COLO668 (cell line): Measurements from ENCODE around the gene PREX1.

Source experiments
- DNase-seq: peaks from one replicate; lab custom pipeline; 2025; ENCODE audit not compliant: unreplicated experiment; lab: John Stamatoyannopoulos, UW

PREX1 gene

GRCh38 chr20:48706116-48706656, 121.6 kb downstream of the PREX1 start:
- no peak for DNase-seq

- no peak for DNase-seq
These were observed 122.3 kb downstream of the PREX1 start for GRCh38 chr20:48705240-48706115.

GRCh38 chr20:48704761-48705160, 123.0 kb downstream of the PREX1 start:
- DNase-seq, result no peak

DNA sequence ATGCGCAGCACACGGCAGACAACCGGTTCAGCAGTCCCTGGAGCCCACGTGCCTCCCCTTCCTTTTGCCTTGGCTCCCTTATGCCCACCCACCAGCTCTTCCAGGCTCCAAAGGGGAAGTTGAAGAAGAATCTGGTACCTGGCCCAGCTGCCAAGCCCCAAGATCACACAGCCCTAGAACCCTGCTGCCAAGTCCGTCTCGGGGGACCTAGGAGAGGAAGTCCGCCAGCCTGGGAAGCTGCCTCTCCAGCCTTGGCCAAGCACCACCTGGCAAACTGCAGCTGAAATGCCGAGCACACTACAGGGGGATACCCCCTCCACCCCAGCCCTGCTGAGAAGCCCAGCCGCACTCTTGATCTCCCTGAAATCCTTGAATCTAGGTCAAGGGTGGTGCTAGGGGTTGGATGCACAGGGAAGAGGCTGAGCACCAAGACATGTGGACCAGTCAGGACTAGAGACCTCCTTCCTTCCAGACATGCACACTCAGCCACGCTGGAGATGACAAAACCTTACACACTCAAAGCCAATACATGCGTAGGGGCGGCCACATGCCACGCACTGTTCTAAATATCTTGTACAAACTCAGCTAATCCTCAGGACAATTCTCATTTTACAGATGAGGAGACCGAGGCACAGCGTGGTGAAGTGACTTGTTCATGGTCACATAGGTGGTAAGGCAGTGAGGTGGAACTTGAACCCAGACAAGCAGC, 124.1 kb downstream of the PREX1 start:
- DNase-seq, result no peak

GRCh38 chr20:48703107-48703506, 124.7 kb downstream of the PREX1 start:
- no peak for DNase-seq

GRCh38 chr20:48702455-48702913, 125.3 kb downstream of the PREX1 start:
- DNase-seq, result no peak

DNA sequence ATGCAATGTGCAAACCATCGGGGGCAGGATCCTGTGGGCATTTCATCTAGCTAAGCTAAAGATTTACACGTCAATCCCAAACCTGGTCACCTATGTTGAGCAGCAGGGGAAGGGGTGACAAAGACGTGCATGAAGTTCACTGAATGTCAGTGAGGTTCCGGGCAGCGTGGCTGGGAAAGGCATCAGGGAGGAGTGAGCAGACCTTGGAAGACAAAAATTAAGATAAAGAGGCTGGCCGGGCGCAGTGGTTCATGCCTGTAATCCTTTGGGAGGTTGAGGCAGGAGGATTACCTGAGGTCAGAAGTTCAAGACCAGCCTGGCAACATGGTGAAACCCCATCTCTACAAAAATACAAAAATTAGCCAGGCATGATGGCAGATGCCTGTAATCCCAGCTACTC, 126.1 kb downstream of the PREX1 start:
- no peak for DNase-seq

DNA sequence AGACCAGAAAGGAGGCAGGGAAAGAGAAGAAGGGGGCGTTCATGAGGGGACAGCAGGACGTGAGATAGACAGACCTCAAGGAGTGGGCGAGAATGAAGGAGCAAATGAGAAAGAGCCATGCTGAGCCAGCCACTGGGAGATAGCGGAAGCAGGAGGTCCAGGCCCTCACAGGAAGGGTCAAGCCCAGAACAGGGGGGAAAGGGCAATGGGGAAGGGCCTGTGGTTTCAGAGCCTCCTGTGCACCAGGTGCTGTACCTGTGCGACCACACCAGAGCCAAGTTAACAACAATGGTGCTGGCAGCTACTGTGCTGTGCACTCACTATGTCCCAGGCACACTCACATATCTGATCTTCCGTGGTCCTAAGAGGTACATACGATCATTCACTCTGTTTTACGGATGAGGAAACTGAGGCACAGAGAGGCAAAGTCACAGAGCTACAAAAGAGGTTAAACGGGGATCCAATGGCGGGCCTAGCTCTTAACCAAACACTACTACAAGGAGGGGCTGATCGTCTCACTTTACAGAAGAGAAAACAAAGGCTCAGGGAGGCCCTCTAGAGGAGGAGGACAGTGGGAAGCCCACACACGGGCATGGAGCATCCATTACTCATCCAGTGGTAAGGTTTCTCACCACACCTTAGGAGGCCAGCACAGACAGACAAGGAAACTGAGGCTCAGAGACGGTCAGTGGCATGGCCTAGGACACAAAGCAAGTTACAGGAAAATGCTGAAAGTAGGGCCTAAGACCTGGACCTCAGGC, 129.1 kb downstream of the PREX1 start:
- no peak for DNase-seq

- DNase-seq, result peak; percentile 54
These were observed 129.8 kb downstream of the PREX1 start for GRCh38 chr20:48697845-48698491.

GRCh38 chr20:48696671-48697070, 131.1 kb downstream of the PREX1 start:
- no peak for DNase-seq

- DNase-seq, result no peak
These were observed 132.1 kb downstream of the PREX1 start for GRCh38 chr20:48695738-48696137.

GRCh38 chr20:48695255-48695654, 132.5 kb downstream of the PREX1 start:
- DNase-seq, result no peak

GRCh38 chr20:48694381-48694865, 133.4 kb downstream of the PREX1 start:
- DNase-seq, result no peak

DNA sequence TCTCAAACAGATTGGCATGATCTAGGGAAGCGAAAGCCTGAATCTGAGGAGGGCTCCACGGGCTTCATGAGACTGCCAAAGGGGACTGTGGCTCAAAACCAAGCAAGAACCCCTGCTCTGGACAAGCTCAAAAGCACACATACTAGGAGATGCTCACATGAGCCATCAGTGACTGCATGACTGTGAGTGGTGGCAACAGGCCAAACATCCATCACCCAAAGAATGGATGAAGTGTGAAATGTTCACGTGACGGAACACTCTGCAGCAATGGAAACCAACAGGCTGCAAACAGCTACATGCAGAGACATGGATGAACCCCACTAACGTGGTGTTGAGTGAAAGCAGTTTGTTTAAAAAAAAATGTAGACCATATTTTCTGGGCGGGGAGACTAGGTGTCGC, 136.3 kb downstream of the PREX1 start:
- DNase-seq, result no peak

GRCh38 chr20:48690888-48691287, 136.9 kb downstream of the PREX1 start:
- DNase-seq, result no peak

DNA sequence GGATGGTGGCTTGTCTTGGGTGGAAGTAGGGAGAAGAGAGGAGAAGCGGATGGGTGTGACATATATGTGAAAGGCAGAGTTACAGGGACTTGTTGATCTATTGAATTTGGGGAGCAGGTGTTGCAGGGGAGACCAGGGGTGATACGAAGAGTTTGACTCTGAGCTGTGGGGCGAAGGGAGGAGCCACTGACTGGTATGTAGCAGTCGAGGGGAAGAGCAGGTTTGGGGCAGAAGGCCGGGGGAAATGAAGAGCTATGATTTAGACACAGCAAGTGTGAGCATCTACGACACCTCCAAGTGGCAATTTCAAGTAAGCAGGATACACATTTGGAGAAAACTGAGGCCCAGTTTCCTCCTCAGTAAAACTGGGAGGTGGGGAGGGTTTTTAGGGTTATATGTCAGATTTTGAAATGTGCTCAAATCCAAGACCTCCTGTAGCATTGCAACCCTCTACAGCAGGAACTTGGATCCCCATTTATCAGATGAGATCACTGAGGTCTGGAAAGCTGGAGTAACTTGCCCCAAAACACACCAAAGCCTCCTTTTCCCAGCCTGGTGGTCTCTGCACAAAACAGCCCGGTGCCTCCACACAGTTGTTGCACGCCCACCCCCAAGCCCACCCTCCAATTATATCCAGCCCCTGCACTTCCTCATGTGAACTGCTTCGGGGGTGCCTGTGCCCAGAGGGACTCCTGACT, 137.8 kb downstream of the PREX1 start:
- DNase-seq, result no peak

DNA sequence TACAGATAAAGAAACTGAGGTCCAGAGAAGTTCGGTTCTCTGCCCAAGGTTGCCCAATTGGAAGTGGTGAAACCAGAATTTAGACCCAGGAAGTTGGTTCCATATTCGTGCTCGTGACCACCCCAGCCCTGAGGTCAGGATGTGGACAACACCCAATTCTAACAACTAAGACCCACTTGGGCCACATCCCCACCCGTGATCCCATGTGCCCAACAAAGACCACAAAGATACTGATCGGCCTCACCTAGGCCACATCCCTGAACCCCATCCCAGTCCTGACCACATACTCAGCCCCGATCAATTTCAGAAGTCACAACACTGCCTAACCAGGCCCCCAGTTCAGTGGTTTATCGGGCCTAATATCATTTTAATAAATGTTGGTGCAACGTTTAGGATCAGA, 138.4 kb downstream of the PREX1 start:
- no peak for DNase-seq

DNA sequence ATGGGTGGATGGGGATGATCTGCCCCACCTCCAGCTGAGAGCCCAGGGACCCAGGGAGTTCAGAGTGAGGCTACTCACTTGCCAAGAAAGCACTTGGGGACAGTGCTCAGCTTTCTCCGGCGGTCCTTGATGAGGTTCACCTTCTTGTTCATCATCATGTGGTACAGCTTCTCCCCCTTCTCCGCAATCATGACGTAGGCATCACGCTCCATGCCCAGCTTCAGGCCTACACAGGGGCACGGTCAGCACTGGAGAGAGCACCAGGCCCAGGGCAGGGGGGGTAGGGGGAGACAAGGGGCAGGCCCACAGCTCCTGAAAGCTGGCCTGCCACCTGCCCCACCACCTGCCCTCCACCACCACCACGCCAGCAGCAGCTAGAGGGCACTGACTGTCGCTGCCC, 139.2 kb downstream of the PREX1 start:
- DNase-seq, result no peak

DNA sequence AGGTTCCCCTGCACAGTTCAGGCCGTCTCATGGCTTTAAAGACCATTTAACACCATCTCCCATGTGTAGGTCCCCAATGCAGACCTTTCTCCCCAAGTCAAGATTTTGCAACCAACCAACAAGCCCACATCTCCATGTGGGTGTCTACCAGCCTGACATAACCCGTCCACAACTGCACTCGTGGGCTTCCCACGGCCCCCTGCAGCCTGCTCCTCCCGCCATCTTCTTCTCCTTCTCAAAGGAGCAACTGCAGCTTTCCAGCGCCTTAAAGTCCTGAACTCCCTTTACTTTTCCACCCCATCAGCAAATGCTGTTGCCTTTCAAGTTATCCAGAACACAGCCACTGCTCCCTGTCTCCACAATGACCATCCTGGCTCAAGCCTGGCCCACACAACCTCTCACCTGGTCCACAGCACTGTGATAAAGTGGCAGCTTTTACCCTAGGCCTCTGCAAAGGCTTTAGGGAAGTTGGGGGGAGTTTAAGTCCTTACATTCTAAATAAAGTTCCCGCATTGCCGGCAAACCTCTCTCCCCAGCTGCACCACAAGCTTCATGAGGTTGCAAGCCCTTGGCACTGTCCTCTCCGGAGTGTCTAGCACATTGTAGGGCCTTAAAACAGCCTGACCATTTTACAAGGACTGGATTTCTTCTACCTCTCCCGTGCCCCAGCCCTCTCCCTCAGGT, 140.5 kb downstream of the PREX1 start:
- no peak for DNase-seq
